ENCODE results near the gene EXOSC9.
A peak's percentile ranks its signal among the peaks of the same experiment; 100 is the strongest.

The EXOSC9 gene

DNA sequence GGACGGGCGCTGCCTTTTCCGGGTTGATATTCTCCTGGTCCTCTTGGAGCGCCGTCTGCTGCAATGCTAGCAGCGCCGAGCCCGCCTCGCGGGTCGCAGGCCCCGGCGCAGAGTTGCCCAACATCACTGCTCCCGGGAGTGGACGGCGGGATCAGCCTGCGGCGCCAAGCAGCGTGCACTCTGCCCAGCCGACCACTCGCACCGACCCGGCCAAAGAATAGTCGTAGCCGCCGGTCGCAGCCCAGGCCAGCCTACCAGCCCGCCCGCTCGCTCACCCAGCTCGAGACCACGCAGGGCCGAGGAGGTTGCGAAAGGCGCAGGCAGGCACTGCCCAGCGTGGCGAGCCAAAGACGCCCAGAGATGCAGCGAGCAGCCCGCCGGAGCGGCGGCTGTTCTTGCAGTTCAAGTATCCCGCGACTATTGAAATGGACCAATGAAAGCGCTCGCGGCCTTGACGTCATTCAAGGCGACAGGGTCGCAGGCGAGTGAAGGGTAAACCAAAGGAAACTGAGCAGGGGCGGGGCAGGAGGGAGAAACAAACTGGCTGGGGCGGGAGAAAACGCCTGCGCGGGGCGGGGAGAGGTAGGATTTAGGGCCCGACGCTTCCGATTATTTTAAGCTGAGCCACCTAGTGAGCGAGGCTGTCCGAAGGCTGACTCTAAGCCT, 22.5 kb downstream of the EXOSC9 start, which contains the start of gene CCNA2:
Gene CCNA2, minus strand, starts transcription at position 379 of the 666 bp plus-strand sequence. Its CDS starts 255 bp downstream, at position 124.
- peak; percentile 90 to 93 for DNase-seq (ENCODE audit: low read depth in 2 of 2)

DNA sequence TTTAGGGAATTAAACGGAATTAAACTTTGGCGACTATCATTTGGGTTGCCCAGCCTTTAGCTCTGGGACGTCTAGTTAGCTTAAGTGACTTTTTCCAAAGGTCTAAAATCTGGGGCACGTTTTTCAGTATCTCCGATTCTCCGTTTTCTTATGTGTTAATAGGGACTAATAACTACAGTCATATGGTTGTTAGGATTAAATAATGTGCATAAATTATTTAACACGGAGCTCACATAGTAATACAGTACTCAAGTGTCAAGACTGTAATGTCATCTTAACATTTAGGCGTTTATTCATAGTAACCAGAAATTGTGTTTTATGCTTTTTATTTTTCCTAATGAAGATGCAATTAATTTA, 23.0 kb downstream of the EXOSC9 start:
- no peak for DNase-seq (ENCODE audit: low read depth in 2 of 2)

DNA sequence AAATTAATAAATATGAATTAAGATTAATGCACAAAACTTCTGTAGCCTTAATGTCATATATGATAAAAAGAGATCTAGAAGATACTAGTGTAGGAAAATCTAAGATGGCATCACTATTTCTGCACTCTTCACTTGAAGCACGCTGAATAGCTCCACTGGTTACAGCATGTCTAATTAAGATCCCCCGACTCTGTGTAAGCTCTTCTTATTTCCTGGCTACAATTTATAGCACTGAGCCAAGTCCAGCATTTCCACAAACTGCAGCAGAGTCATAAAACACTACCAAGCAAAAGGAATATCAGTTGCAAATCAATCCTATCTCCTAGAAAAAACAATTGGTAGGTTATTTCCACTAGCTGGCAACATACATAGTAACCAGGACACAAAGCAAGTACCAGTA, 23.8 kb downstream of the EXOSC9 start:
- no peak for DNase-seq (ENCODE audit: low read depth in 2 of 2)

DNA sequence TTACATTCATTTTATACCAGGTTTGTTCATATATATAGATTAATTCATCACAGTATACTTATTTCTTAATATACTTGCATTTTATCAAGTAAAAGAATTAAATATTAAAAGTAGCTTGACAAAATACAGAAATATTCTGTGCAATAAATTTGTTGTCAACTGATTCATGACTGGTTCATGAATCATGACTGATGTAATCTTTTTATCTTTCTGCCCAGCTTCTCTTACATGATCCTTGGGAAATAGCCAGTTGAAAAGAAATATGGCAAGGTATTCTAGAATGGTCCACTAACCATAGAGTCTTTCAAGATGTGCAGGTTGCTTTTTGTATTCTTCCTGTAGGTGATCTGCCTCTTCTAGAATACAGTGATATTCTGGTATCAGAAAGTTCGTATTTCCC, 26.7 kb downstream of the EXOSC9 start:
- no peak for DNase-seq (ENCODE audit: low read depth in 2 of 2)

DNA sequence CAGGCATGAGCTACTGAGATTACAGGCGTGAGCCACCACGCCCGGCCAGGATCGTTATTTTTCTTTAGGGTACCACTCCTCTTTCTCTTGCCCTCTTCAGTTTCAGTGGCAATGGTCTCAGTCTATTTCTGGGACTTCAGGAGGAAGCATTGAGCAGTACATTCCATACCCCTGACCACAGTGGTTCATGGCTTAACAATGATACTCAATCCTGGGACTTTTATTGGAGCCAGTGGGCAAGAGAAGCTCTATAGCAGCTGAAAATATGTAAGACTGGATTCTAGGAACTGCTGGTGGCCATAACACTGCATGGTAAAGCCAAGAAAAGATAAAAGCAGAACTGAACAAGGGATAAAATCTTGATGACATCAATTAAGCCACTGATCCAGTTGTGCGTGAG, 28.4 kb downstream of the EXOSC9 start:
- DNase-seq (ENCODE audit: low read depth in 2 of 2), result no peak

DNA sequence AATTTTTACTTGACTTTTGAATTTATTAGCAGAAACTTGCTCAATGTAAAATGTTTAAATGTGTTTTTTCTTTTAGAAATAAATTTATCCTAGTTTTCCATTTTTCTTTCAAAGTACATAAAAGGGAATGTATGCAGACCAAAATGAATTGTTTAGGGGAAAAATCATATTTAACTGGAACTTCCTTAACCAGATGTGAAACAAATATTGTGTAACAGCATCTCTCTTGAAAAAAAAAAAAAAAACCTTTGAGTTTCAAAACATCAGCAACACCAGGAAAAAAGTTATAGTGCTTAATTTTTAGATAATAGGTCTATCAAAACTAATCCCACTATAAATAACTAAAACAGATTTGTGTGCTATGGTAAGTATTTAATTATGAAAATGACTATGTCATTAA, 37.0 kb downstream of the EXOSC9 start:
- no peak for DNase-seq (ENCODE audit: low read depth in 2 of 2)

DNA sequence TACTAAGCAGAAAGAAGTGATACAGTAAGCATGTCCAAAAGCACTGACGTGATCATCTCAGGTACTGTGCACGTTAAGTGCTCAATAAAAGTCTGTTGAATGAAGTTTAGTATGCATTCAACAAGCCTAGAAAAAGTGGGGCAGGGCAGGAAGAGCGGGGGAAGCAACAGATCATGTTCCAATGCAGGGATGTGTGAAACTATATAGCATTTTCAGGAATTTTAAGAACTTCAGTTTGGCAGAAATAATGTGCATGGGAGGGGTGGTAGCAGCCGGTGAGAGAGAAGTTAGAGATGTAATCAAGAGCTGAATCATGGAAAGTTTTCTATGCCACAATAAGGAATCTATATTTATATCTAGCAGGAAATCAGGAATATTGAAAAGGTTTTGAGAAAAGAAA, 41.7 kb downstream of the EXOSC9 start:
- DNase-seq (ENCODE audit: low read depth in 2 of 2), result no peak

DNA sequence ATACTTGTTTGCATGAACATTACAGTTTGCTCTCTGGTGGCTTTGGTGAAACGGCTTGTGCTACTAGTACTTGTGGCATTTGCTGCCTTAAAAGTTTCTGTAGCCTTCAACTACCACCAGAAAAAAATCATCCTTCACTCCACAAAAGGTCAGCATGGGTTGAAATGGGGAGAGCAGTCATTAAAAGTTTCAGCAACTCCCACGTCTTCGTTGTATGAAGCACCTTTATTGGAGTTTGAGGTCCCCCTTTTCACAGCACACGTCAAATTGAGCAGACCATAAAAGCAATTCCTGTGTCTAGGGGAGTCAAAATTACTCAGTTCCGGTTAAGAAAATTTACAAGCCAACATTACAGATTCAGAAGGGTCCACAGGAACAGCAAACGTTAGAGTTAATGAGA, 45.5 kb downstream of the EXOSC9 start:
- DNase-seq (ENCODE audit: low read depth in 2 of 2), result no peak

DNA sequence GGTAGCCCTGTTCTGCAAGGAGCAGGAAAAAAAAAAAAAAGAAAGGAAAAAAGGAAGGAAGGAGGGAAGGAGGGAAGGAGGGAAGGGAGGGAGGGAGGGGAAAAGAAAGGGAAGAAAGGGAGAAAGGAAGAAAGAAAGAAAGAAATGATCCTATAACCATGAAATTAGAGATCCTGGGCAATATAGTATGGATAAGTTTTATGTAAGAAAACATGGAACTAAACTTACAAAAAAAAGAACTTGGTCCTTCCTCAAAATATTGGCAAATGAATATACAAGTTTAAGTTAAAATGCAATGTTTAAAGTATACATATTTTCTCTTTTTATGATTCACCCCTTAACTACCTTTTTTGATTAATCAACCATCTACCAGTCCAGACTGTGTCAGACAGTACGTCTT, 50.2 kb downstream of the EXOSC9 start:
- no peak for DNase-seq (ENCODE audit: low read depth in 2 of 2)

DNA sequence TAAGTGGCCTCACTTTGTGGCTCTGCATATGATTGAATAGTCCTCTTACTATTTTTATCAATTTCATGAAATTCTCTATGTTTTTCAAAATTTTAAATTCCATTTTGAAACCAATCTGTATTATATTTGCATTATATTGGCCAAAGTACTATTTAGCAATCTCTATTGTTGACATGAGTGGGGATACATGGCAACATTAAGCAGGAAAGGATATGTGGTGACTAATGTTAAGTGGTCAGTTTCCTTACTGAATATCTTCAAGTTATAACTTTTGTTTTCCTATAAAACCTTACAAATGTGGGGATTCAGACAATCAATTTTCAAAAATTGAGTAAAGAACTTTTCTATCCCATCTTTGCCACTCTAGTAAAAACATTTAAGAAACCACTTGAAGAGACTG, 59.0 kb downstream of the EXOSC9 start:
- DNase-seq (ENCODE audit: low read depth in 2 of 2), result no peak

DNA sequence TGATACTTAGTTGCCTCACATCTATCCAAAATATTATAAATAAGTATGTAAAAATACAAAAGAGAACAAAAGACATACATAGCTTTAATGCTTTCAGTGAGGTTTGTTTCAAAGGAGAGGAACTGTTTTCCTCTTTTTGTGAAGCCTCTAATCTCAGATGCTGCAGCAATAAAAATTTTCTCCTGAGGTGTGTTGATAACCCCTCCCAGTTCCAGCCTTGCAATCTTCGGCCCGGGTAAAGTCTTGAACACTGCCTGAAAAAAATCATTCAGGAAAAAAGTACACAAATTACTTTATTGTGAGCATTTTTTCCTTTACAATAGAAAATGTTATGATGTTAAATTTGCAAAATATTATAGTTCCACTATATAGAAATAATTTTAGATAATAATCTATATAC, 60.3 kb downstream of the EXOSC9 start:
- no peak for DNase-seq (ENCODE audit: low read depth in 2 of 2)

DNA sequence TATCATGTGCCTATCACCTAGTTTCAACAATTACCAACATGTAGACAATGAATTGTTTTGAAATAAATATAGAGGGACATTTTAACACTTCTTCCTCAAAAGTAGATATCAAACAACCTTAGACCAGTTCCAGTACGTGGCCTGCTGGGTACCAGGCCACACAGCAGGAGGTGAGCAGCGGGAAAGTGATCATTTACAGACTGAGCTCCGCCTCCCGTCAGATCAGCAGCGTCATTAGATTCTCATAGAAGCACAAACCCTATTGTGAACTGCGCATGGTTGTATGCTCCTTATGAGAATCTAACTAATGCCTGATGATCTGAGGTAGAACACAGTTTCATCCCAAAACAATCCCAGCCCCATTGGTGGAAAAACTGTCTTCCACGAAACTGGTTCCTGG, 62.7 kb downstream of the EXOSC9 start:
- no peak for DNase-seq (ENCODE audit: low read depth in 2 of 2)

Measured in stimulated activated CD8-positive, alpha-beta memory T cell treated with anti-CD3 and anti-CD28 coated beads, Interleukin-7, amount 100 ng/mL, for 4 hours (primary cell).